ENCODE measurements around the gene GJD4.

GRCh38 chr10:35608328-35608672 lies 3.2 kb downstream of the GJD4 start:
- TF ChIP-seq CTCF (IDR thresholded peaks at IDR 0.05) (no peak), POLR2A (IDR thresholded peaks at IDR 0.05) (no peak)

Measured in lower leg skin (tissue), 3 donors.